ENCODE measurements around the gene KCNK15. TPM values are rescaled to one million over a fixed set of nuclear protein-coding genes. Genes with fewer than 3 reads are reported as not detected.
A peak's percentile ranks its signal among the peaks of the same experiment; 100 is the strongest.

The KCNK15 gene
- total and polyA plus RNA-seq, 2 donors (not counting 1 experiment from before 2014, with no cell fraction given) = 0.17 TPM; not detected in 1

DNA sequence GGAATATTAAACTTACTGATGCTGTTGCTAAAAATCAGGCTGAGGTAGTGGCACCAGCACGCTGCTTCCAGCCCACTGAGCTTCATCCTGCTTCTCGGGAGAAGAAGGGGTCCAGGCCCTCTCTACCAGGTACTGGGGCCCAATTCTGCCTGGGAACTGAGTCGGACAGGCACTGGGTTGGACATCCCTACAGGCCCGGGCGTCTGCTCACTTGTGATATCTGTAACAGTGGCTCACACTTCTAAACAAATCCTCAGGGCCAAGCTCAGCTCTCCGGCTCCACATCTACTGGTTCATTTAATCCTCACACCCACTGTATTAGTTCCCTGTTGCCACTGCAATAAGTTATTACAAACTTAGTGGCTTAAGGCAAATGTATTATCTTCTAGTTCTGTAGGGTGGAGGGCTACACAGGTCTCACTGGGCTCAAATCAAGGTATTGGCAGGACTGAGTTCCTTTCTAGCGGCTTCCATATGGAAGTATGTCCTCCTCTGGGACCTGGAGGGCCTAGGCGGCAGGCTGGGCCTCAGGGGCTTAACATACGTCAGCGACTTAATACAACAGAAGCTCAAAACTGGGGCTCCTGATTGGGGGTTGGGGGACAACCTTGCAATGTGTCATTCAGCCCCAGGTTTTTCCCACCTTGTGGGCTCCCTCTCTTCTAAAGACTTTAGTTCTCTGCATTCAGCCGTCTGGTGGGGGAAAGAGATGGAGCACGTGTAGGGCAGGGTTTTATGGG lies 1.6 kb upstream of the KCNK15 start:
- Histone ChIP-seq H4K20me1 (ENCODE audit: control insufficient read depth, insufficient read depth, low read length, poor library complexity, severe bottlenecking) (no peaks in the 10 kb centered on the region), H3K9ac (ENCODE audit: low read length) (no peak overlapping the region), H3K27ac (ENCODE audit: low read length in 2 of 2) (no peak overlapping the region), H3K4me1 (ENCODE audit: control insufficient read depth in 2 of 2, insufficient read depth in 2 of 2, low read length in 2 of 2) (peaks cover 7 to 9% of the 10 kb centered on the region in 2 donors), H3K9me3 (ENCODE audit: control extremely low read depth in 1 of 3, control insufficient read depth in 2 of 3, insufficient read depth in 1 of 3, low read length in 2 of 3) (peaks cover 0 to 3% (median 0%) of the 10 kb centered on the region in 3 donors), H3K4me3 (ENCODE audit: control extremely low read depth in 1 of 5, extremely low read depth in 1 of 5, insufficient read depth in 1 of 5, low read depth in 2 of 5, low read length in 4 of 5) (no peak overlapping the region), H3K27me3 (replicated peaks in 1 of 4; ENCODE audit: control extremely low read depth in 1 of 4, control insufficient read depth in 3 of 4, insufficient read depth in 4 of 4, low read length in 3 of 4) (peaks cover 0 to 34% (median 17%) of the 10 kb centered on the region in 4 experiments), H2AFZ (ENCODE audit: insufficient read depth, low read depth, low read length, poor library complexity, severe bottlenecking) (no peak overlapping the region), H3K79me2 (ENCODE audit: control insufficient read depth, insufficient read depth, low read length) (no peaks in the 10 kb centered on the region), H3K4me2 (replicated peaks; ENCODE audit: low read depth, low read length, poor library complexity, severe bottlenecking) (no peak overlapping the region), H3K36me3 (replicated peaks in 1 of 2; ENCODE audit: control extremely low read depth in 1 of 2, control insufficient read depth in 1 of 2, extremely low read depth in 1 of 2, insufficient read depth in 2 of 2, low read length in 1 of 2) (no peaks in the 10 kb centered on the region)
- TF ChIP-seq EZH2 (IDR thresholded peaks at IDR 0.05; ENCODE audit: borderline replicate concordance, insufficient read depth, low read depth, low read length, poor library complexity, severe bottlenecking) = no peak
- no peak for TF ChIP-seq CTCF (IDR thresholded peaks at IDR 0.05)
- H3K27me3 Mint-ChIP-seq = peaks cover 24% of the 10 kb centered on the region
- CTCF ChIA-PET = interaction anchor here (2.0 kb wide), 1 partner anchor 12 kb away, joined by 4 read pairs; no protein-coding TSS in a partner anchor
- no peaks in the 10 kb centered on the region for H3K9me3 Mint-ChIP-seq (ENCODE audit: insufficient read depth)
- H3K27ac Mint-ChIP-seq = no peak overlapping the region
- DNase-seq = no peak
- ATAC-seq (ENCODE audit: low read depth) = no peak
- H3K4me1 Mint-ChIP-seq = peaks cover 27% of the 10 kb centered on the region
- POLR2A ChIA-PET = no interaction called here
- H3K4me3 Mint-ChIP-seq = no peak overlapping the region
- WGBS (ENCODE audit: insufficient coverage) = 96% methylated on average over 11 of the region's 12 CpGs
- intact Hi-C loops (cut with micrococcal nuclease) = no loop called here

GRCh38 chr20:44745122-44745597 lies 505 bp upstream of the KCNK15 start:
- H3K9ac ChIP-seq (ENCODE audit: low read length) = no peak overlapping the region
- Mint-ChIP-seq H3K9me3 (ENCODE audit: insufficient read depth) (no peaks in the 10 kb centered on the region), H3K27ac (no peak overlapping the region), H3K4me3 (peak overlapping the region; percentile 76), H3K4me1 (peaks cover 27% of the 10 kb centered on the region), H3K27me3 (peaks cover 32% of the 10 kb centered on the region)
- ChIA-PET CTCF (interaction anchor here (2.0 kb wide), 1 partner anchor 13 kb away, joined by 4 read pairs; no protein-coding TSS in a partner anchor), POLR2A (no interaction called here)
- H3K4me2 ChIP-seq (replicated peaks; ENCODE audit: low read depth, low read length, poor library complexity, severe bottlenecking) = peak overlapping the region; percentile 90
- TF ChIP-seq CTCF (IDR thresholded peaks at IDR 0.05) (no peak), EZH2 (IDR thresholded peaks at IDR 0.05; ENCODE audit: borderline replicate concordance, insufficient read depth, low read depth, low read length, poor library complexity, severe bottlenecking) (no peak)
- no peak overlapping the region for H3K27ac ChIP-seq (ENCODE audit: low read length in 2 of 2)
- DNase-seq = no peak
- H3K4me1 ChIP-seq (ENCODE audit: control insufficient read depth in 2 of 2, insufficient read depth in 2 of 2, low read length in 2 of 2) = peaks cover 7 to 14% of the 10 kb centered on the region in 2 donors
- no peaks in the 10 kb centered on the region for H4K20me1 ChIP-seq (ENCODE audit: control insufficient read depth, insufficient read depth, low read length, poor library complexity, severe bottlenecking)
- peak overlapping the region in 1 of 5 experiments; percentile 48 for H3K4me3 ChIP-seq (ENCODE audit: control extremely low read depth in 1 of 5, extremely low read depth in 1 of 5, insufficient read depth in 1 of 5, low read depth in 2 of 5, low read length in 4 of 5)
- no peaks in the 10 kb centered on the region for H3K79me2 ChIP-seq (ENCODE audit: control insufficient read depth, insufficient read depth, low read length)
- ATAC-seq (ENCODE audit: low read depth) = no peak
- no peaks in the 10 kb centered on the region for H3K36me3 ChIP-seq (replicated peaks in 1 of 2; ENCODE audit: control extremely low read depth in 1 of 2, control insufficient read depth in 1 of 2, extremely low read depth in 1 of 2, insufficient read depth in 2 of 2, low read length in 1 of 2)
- peaks cover 0 to 42% (median 20%) of the 10 kb centered on the region in 4 experiments for H3K27me3 ChIP-seq (replicated peaks in 1 of 4; ENCODE audit: control extremely low read depth in 1 of 4, control insufficient read depth in 3 of 4, insufficient read depth in 4 of 4, low read length in 3 of 4)
- WGBS (ENCODE audit: insufficient coverage) = 63% methylated on average over 2 of the region's 5 CpGs
- no peak overlapping the region for H2AFZ ChIP-seq (ENCODE audit: insufficient read depth, low read depth, low read length, poor library complexity, severe bottlenecking)
- H3K9me3 ChIP-seq (ENCODE audit: control extremely low read depth in 1 of 3, control insufficient read depth in 2 of 3, insufficient read depth in 1 of 3, low read length in 2 of 3) = peaks cover 0 to 3% (median 0%) of the 10 kb centered on the region in 3 donors
- intact Hi-C loops (cut with micrococcal nuclease) = loop anchor here (5.0 kb wide), 1 partner anchor 352 kb away; no protein-coding TSS in a partner anchor
